CD4-positive, alpha-beta T cell treated with Interleukin-6 for 4 hours (primary cell): ENCODE measurements around the gene PYM1.
"Not testable (repeated sequence)": the region's sequence is repeated elsewhere in the genome, so short reads cannot be mapped to it uniquely, and the experiment has no call there.

Experiments
- DNase-seq: peaks from one replicate; pipeline ENCODE4 v3.0.0-alpha.2; 2020; ENCODE audit warnings: mixed read lengths

PYM1 gene

GRCh38 chr12:55908726-55909512 is 18.8 kb downstream of the PYM1 start:
- no peak for DNase-seq

GRCh38 chr12:55906056-55906455 is 21.6 kb downstream of the PYM1 start:
- DNase-seq, result no peak

GRCh38 chr12:55901881-55902490 is 25.7 kb downstream of the PYM1 start:
- DNase-seq, result no peak

GRCh38 chr12:55899082-55899481 is 28.6 kb downstream of the PYM1 start:
- DNase-seq, result peak; percentile 7

GRCh38 chr12:55893723-55894122 is 34.0 kb downstream of the PYM1 start:
- no peak for DNase-seq

GRCh38 chr12:55891310-55891709 is 36.4 kb downstream of the PYM1 start:
- no peak for DNase-seq

- DNase-seq, result no peak
Observed at GRCh38 chr12:55885113-55885512, 42.6 kb downstream of the PYM1 start.

- DNase-seq, result no peak
Observed at GRCh38 chr12:55877824-55878223, 49.9 kb downstream of the PYM1 start.

- DNase-seq, result no peak
Observed at GRCh38 chr12:55875704-55876467, 51.8 kb downstream of the PYM1 start.

- no peak for DNase-seq
Observed at GRCh38 chr12:55874443-55874842, 53.3 kb downstream of the PYM1 start.

- DNase-seq, result not testable (repeated sequence)
Observed at GRCh38 chr12:55866454-55867004, 61.2 kb downstream of the PYM1 start.

- DNase-seq, result no peak
Observed at GRCh38 chr12:55865327-55865726, 62.4 kb downstream of the PYM1 start.

- not testable (repeated sequence) for DNase-seq
Observed at GRCh38 chr12:55862931-55863330, 64.8 kb downstream of the PYM1 start.

GRCh38 chr12:55862286-55862685 is 65.4 kb downstream of the PYM1 start:
- no peak for DNase-seq

GRCh38 chr12:55861871-55862270 is 65.8 kb downstream of the PYM1 start:
- no peak for DNase-seq

GRCh38 chr12:55861396-55861795 is 66.3 kb downstream of the PYM1 start:
- DNase-seq, result no peak

- no peak for DNase-seq
Observed at GRCh38 chr12:55852740-55853139, 75.0 kb downstream of the PYM1 start.
